ENCODE results near the gene CHST8. TPM values are rescaled to one million over a fixed set of nuclear protein-coding genes. Genes with fewer than 3 reads are reported as not detected.

The CHST8 gene
- total RNA-seq, 1 donor from 2014 or later: not detected

GRCh38 chr19:33767898-33768413 lies 146.2 kb downstream of the CHST8 start:
- Histone ChIP-seq H3K27ac (ENCODE audit: low read depth, low read length) (no peak overlapping the region), H3K36me3 (ENCODE audit: control insufficient read depth in 3 of 3, insufficient read depth in 3 of 3, low read length in 3 of 3) (no peaks in the 10 kb centered on the region), H3K9ac (ENCODE audit: low read depth in 1 of 3, low read length in 3 of 3) (no peak overlapping the region), H3K27me3 (ENCODE audit: control insufficient read depth in 3 of 3, insufficient read depth in 3 of 3, low read length in 3 of 3) (peaks cover 8 to 39% (median 34%) of the 10 kb centered on the region in 3 donors), H3K9me3 (ENCODE audit: control insufficient read depth in 3 of 3, low read length in 3 of 3) (no peaks in the 10 kb centered on the region), H3K4me3 (ENCODE audit: low read length in 3 of 3) (no peak overlapping the region), H3K4me1 (ENCODE audit: control insufficient read depth in 3 of 3, insufficient read depth in 3 of 3, low read length in 3 of 3) (no peaks in the 10 kb centered on the region)

GRCh38 chr19:33769208-33769607 lies 147.5 kb downstream of the CHST8 start:
- no peak overlapping the region for H3K4me3 ChIP-seq (ENCODE audit: low read length in 3 of 3)
- H3K27ac ChIP-seq (ENCODE audit: low read depth, low read length): no peak overlapping the region
- H3K4me1 ChIP-seq (ENCODE audit: control insufficient read depth in 3 of 3, insufficient read depth in 3 of 3, low read length in 3 of 3): no peaks in the 10 kb centered on the region
- no peaks in the 10 kb centered on the region for H3K36me3 ChIP-seq (ENCODE audit: control insufficient read depth in 3 of 3, insufficient read depth in 3 of 3, low read length in 3 of 3)
- no peak overlapping the region for H3K9ac ChIP-seq (ENCODE audit: low read depth in 1 of 3, low read length in 3 of 3)
- peaks cover 13 to 38% (median 35%) of the 10 kb centered on the region in 3 donors for H3K27me3 ChIP-seq (ENCODE audit: control insufficient read depth in 3 of 3, insufficient read depth in 3 of 3, low read length in 3 of 3)
- no peaks in the 10 kb centered on the region for H3K9me3 ChIP-seq (ENCODE audit: control insufficient read depth in 3 of 3, low read length in 3 of 3)

- H3K27me3 ChIP-seq (ENCODE audit: control insufficient read depth in 3 of 3, insufficient read depth in 3 of 3, low read length in 3 of 3): peaks cover 17 to 44% (median 42%) of the 10 kb centered on the region in 3 donors
- H3K36me3 ChIP-seq (ENCODE audit: control insufficient read depth in 3 of 3, insufficient read depth in 3 of 3, low read length in 3 of 3): no peaks in the 10 kb centered on the region
- H3K4me3 ChIP-seq (ENCODE audit: low read length in 3 of 3): no peak overlapping the region
- no peaks in the 10 kb centered on the region for H3K9me3 ChIP-seq (ENCODE audit: control insufficient read depth in 3 of 3, low read length in 3 of 3)
- H3K27ac ChIP-seq (ENCODE audit: low read depth, low read length): no peak overlapping the region
- no peaks in the 10 kb centered on the region for H3K4me1 ChIP-seq (ENCODE audit: control insufficient read depth in 3 of 3, insufficient read depth in 3 of 3, low read length in 3 of 3)
- H3K9ac ChIP-seq (ENCODE audit: low read depth in 1 of 3, low read length in 3 of 3): no peak overlapping the region
Observed at GRCh38 chr19:33770107-33770506, 148.4 kb downstream of the CHST8 start.

- no peak overlapping the region for H3K27ac ChIP-seq (ENCODE audit: low read depth, low read length)
- no peaks in the 10 kb centered on the region for H3K9me3 ChIP-seq (ENCODE audit: control insufficient read depth in 3 of 3, low read length in 3 of 3)
- H3K4me3 ChIP-seq (ENCODE audit: low read length in 3 of 3): no peak overlapping the region
- H3K36me3 ChIP-seq (ENCODE audit: control insufficient read depth in 3 of 3, insufficient read depth in 3 of 3, low read length in 3 of 3): no peaks in the 10 kb centered on the region
- H3K9ac ChIP-seq (ENCODE audit: low read depth in 1 of 3, low read length in 3 of 3): no peak overlapping the region
- no peaks in the 10 kb centered on the region for H3K4me1 ChIP-seq (ENCODE audit: control insufficient read depth in 3 of 3, insufficient read depth in 3 of 3, low read length in 3 of 3)
- peaks cover 21 to 54% (median 45%) of the 10 kb centered on the region in 3 donors for H3K27me3 ChIP-seq (ENCODE audit: control insufficient read depth in 3 of 3, insufficient read depth in 3 of 3, low read length in 3 of 3)
Observed at GRCh38 chr19:33771384-33772101, 149.8 kb downstream of the CHST8 start.

- no peaks in the 10 kb centered on the region for H3K9me3 ChIP-seq (ENCODE audit: control insufficient read depth in 3 of 3, low read length in 3 of 3)
- no peak overlapping the region for H3K4me3 ChIP-seq (ENCODE audit: low read length in 3 of 3)
- H3K36me3 ChIP-seq (ENCODE audit: control insufficient read depth in 3 of 3, insufficient read depth in 3 of 3, low read length in 3 of 3): no peaks in the 10 kb centered on the region
- no peaks in the 10 kb centered on the region for H3K4me1 ChIP-seq (ENCODE audit: control insufficient read depth in 3 of 3, insufficient read depth in 3 of 3, low read length in 3 of 3)
- H3K27ac ChIP-seq (ENCODE audit: low read depth, low read length): no peak overlapping the region
- no peak overlapping the region for H3K9ac ChIP-seq (ENCODE audit: low read depth in 1 of 3, low read length in 3 of 3)
- peaks cover 24 to 57% (median 46%) of the 10 kb centered on the region in 3 donors for H3K27me3 ChIP-seq (ENCODE audit: control insufficient read depth in 3 of 3, insufficient read depth in 3 of 3, low read length in 3 of 3)
Observed at GRCh38 chr19:33772102-33772857, 150.5 kb downstream of the CHST8 start.

GRCh38 chr19:33772858-33773180 lies 151.1 kb downstream of the CHST8 start:
- H3K27me3 ChIP-seq (ENCODE audit: control insufficient read depth in 3 of 3, insufficient read depth in 3 of 3, low read length in 3 of 3): peaks cover 27 to 54% (median 50%) of the 10 kb centered on the region in 3 donors
- no peaks in the 10 kb centered on the region for H3K9me3 ChIP-seq (ENCODE audit: control insufficient read depth in 3 of 3, low read length in 3 of 3)
- no peak overlapping the region for H3K9ac ChIP-seq (ENCODE audit: low read depth in 1 of 3, low read length in 3 of 3)
- H3K36me3 ChIP-seq (ENCODE audit: control insufficient read depth in 3 of 3, insufficient read depth in 3 of 3, low read length in 3 of 3): no peaks in the 10 kb centered on the region
- H3K4me1 ChIP-seq (ENCODE audit: control insufficient read depth in 3 of 3, insufficient read depth in 3 of 3, low read length in 3 of 3): peaks cover 1 to 2% (median 2%) of the 10 kb centered on the region in 3 donors
- H3K4me3 ChIP-seq (ENCODE audit: low read length in 3 of 3): no peak overlapping the region
- H3K27ac ChIP-seq (ENCODE audit: low read depth, low read length): no peak overlapping the region

GRCh38 chr19:33773704-33774624 lies 152.2 kb downstream of the CHST8 start:
- peaks cover 3 to 9% (median 8%) of the 10 kb centered on the region in 3 donors for H3K4me1 ChIP-seq (ENCODE audit: control insufficient read depth in 3 of 3, insufficient read depth in 3 of 3, low read length in 3 of 3)
- no peak overlapping the region for H3K4me3 ChIP-seq (ENCODE audit: low read length in 3 of 3)

GRCh38 chr19:33774751-33775150 lies 153.0 kb downstream of the CHST8 start:
- Histone ChIP-seq H3K9me3 (ENCODE audit: control insufficient read depth in 3 of 3, low read length in 3 of 3) (no peaks in the 10 kb centered on the region), H3K9ac (ENCODE audit: low read depth in 1 of 3, low read length in 3 of 3) (no peak overlapping the region), H3K4me1 (ENCODE audit: control insufficient read depth in 3 of 3, insufficient read depth in 3 of 3, low read length in 3 of 3) (peaks cover 3 to 9% (median 8%) of the 10 kb centered on the region in 3 donors), H3K27me3 (ENCODE audit: control insufficient read depth in 3 of 3, insufficient read depth in 3 of 3, low read length in 3 of 3) (peaks cover 35 to 62% (median 61%) of the 10 kb centered on the region in 3 donors), H3K36me3 (ENCODE audit: control insufficient read depth in 3 of 3, insufficient read depth in 3 of 3, low read length in 3 of 3) (no peaks in the 10 kb centered on the region), H3K27ac (ENCODE audit: low read depth, low read length) (no peak overlapping the region), H3K4me3 (ENCODE audit: low read length in 3 of 3) (no peak overlapping the region)

More at GRCh38 chr19:33773704-33774624, 152.2 kb downstream of the CHST8 start:
- Histone ChIP-seq H3K9me3 (ENCODE audit: control insufficient read depth in 3 of 3, low read length in 3 of 3) (no peaks in the 10 kb centered on the region), H3K27ac (ENCODE audit: low read depth, low read length) (no peak overlapping the region), H3K27me3 (ENCODE audit: control insufficient read depth in 3 of 3, insufficient read depth in 3 of 3, low read length in 3 of 3) (peaks cover 33 to 60% (median 58%) of the 10 kb centered on the region in 3 donors), H3K9ac (ENCODE audit: low read depth in 1 of 3, low read length in 3 of 3) (no peak overlapping the region), H3K36me3 (ENCODE audit: control insufficient read depth in 3 of 3, insufficient read depth in 3 of 3, low read length in 3 of 3) (no peaks in the 10 kb centered on the region)

GRCh38 chr19:33775731-33776487 lies 154.2 kb downstream of the CHST8 start:
- H3K4me1 ChIP-seq (ENCODE audit: control insufficient read depth in 3 of 3, insufficient read depth in 3 of 3, low read length in 3 of 3): peaks cover 7 to 13% (median 8%) of the 10 kb centered on the region in 3 donors
- no peak overlapping the region for H3K4me3 ChIP-seq (ENCODE audit: low read length in 3 of 3)
- H3K36me3 ChIP-seq (ENCODE audit: control insufficient read depth in 3 of 3, insufficient read depth in 3 of 3, low read length in 3 of 3): no peaks in the 10 kb centered on the region
- H3K27ac ChIP-seq (ENCODE audit: low read depth, low read length): no peak overlapping the region
- no peaks in the 10 kb centered on the region for H3K9me3 ChIP-seq (ENCODE audit: control insufficient read depth in 3 of 3, low read length in 3 of 3)
- H3K27me3 ChIP-seq (ENCODE audit: control insufficient read depth in 3 of 3, insufficient read depth in 3 of 3, low read length in 3 of 3): peaks cover 44 to 63% (median 62%) of the 10 kb centered on the region in 3 donors
- no peak overlapping the region for H3K9ac ChIP-seq (ENCODE audit: low read depth in 1 of 3, low read length in 3 of 3)

Data from skeletal muscle tissue (tissue), 4 donors.